Gastrocnemius medialis (tissue), 4 donors: ENCODE results near the gene GDI2. TPM values are rescaled to one million over a fixed set of nuclear protein-coding genes. Genes with fewer than 3 reads are reported as not detected.

Experiments
- ATAC-seq, 2 donors: fragments of 150-250 bp; one replicate each; pipeline ENCODE4 v1.9.1; 2016
- DNase-seq, 2 donors: peaks; one replicate each; pipeline ENCODE4 v3.0.0-alpha.2; 2019
- H3K27ac ChIP-seq, 4 donors: fragments of 200-600 bp; sonication (generic); 1 replicate in 1 of 4; 2 replicates in 3 of 4; pipeline ENCODE4 v1.5.1; 2016 to 2018; ENCODE audit warnings: mild to moderate bottlenecking in 2 of 4, moderate library complexity in 1 of 4
- H3K27me3 ChIP-seq, 3 donors: fragments of 200-600 bp; sonication (generic) in 2 of 3; 1 replicate in 1 of 3; 2 replicates in 2 of 3; pipeline versions ENCODE4 v1.5.1 to v1.6.0; 2016 to 2019; ENCODE audit warnings: mild to moderate bottlenecking in 1 of 3, moderate library complexity in 1 of 3
- H3K36me3 ChIP-seq, 2 donors: fragments of 200-600 bp; sonication (generic) in 1 of 2; one replicate each; pipeline ENCODE4 v1.5.1; 2017 to 2018
- H3K4me1 ChIP-seq, 2 donors: fragments of 200-600 bp; sonication (generic) in 1 of 2; one replicate each; pipeline ENCODE4 v1.5.1; 2016 to 2017; ENCODE audit warnings: mild to moderate bottlenecking in 2 of 2
- H3K4me3 ChIP-seq, 4 donors: fragments of 200-600 bp; sonication (generic) in 3 of 4; 1 replicate in 1 of 4; 2 replicates in 3 of 4; pipeline ENCODE4 v1.5.1; 2016 to 2019; ENCODE audit warnings: mild to moderate bottlenecking in 2 of 4
- H3K9me3 ChIP-seq, 3 donors: fragments of 200-600 bp; sonication (generic) in 2 of 3; 1 replicate in 1 of 3; 2 replicates in 2 of 3; pipeline ENCODE4 v1.5.1; 2016 to 2019
- CTCF ChIP-seq, 5 experiments: fragments of 450-650 bp in 3 of 5; fragments of 200-600 bp in 2 of 5; sonication (generic) in 2 of 5; IDR thresholded peaks in 4 of 5; conservative IDR thresholded peaks in 1 of 5; 1 replicate in 4 of 5; 2 replicates in 1 of 5; pipeline ENCODE4 v1.5.1; 2016 to 2019; ENCODE audit warnings: antibody characterized with exemption in 5 of 5, mild to moderate bottlenecking in 3 of 5, moderate library complexity in 3 of 5
- POLR2A ChIP-seq, 2 donors: fragments of 450-650 bp; IDR thresholded peaks; one replicate each; pipeline ENCODE4 v1.6.1; 2017; ENCODE audit warnings: antibody characterized with exemption in 2 of 2, mild to moderate bottlenecking in 2 of 2, moderate library complexity in 2 of 2
- in situ Hi-C, 4 donors: fragments of 200-750 bp; cut with MboI; loops; one replicate each; pipeline versions ENCODE4 v1.15.0 to v1.8.0; 2017; ENCODE audit warnings: low sequenced_read_pairs in 4 of 4
- intact Hi-C: fragments of 100-400 bp; cut with DNase I; formaldehyde crosslinking; loops from one replicate; pipeline ENCODE4 v1.15.1; 2023; ENCODE audit warnings: low total_unique reads
- total RNA-seq, 4 donors: library from RNA; depleted of rRNA; stranded (reverse); fragments of >200 nt; gene quantifications; one replicate each; pipeline versions ENCODE4 v1.1.0 to v1.2.3, GENCODE V29; 2016

Gene GDI2
- total RNA-seq, 4 donors from 2014 or later, result 143 to 197 (median 171) TPM

- DNase-seq (no peak), ATAC-seq (no peak)
- TF ChIP-seq CTCF (IDR thresholded peaks at IDR 0.05 in 4 of 5, conservative IDR thresholded peaks at IDR 0.05 in 1 of 5), result no peak
- no peak for TF ChIP-seq POLR2A (IDR thresholded peaks at IDR 0.05)
- Histone ChIP-seq H3K27me3 (no peaks in the 10 kb centered on the region), H3K4me1 (no peaks in the 10 kb centered on the region), H3K36me3 (peaks cover 0 to 13% of the 10 kb centered on the region in 2 donors), H3K27ac (no peak overlapping the region), H3K4me3 (no peak overlapping the region), H3K9me3 (no peaks in the 10 kb centered on the region)
- intact Hi-C loops, result no loop called here
- in situ Hi-C loops, result no loop called here
These were observed 93.1 kb downstream of the GDI2 start for GRCh38 chr10:5720182-5720581.

- no peak for ATAC-seq
- Histone ChIP-seq H3K9me3 (no peaks in the 10 kb centered on the region), H3K4me1 (no peaks in the 10 kb centered on the region), H3K36me3 (peaks cover 0 to 9% of the 10 kb centered on the region in 2 donors), H3K4me3 (no peak overlapping the region), H3K27ac (no peak overlapping the region), H3K27me3 (no peaks in the 10 kb centered on the region)
- DNase-seq, result no peak
- TF ChIP-seq POLR2A (IDR thresholded peaks at IDR 0.05) (no peak), CTCF (IDR thresholded peaks at IDR 0.05 in 4 of 5, conservative IDR thresholded peaks at IDR 0.05 in 1 of 5) (no peak)
- intact Hi-C loops, result no loop called here
- in situ Hi-C loops, result no loop called here
These were observed 93.7 kb downstream of the GDI2 start for GRCh38 chr10:5719546-5719945.

Other genes with a start within 250 kb of the GDI2 start
- 10 to 100 TPM in 3 of 4 donors, 1 to 10 TPM in 1; 9.6 to 20.0 (median 14.9) TPM for gene ASB13, start 146.8 kb downstream of the GDI2 start, total RNA-seq
- gene TASOR2, start 128.6 kb downstream of the GDI2 start, total RNA-seq, result 10 to 100 TPM; 32.0 to 78.0 (median 50.0) TPM
- 1 to 10 TPM; 1.4 to 5.4 (median 3.8) TPM for gene ANKRD16, start 76.5 kb upstream of the GDI2 start, total RNA-seq
- 10 to 100 TPM; 62.6 to 96.9 (median 68.2) TPM for gene FBH1, start 76.8 kb upstream of the GDI2 start, total RNA-seq
- 10 to 100 TPM; 13.1 to 17.6 (median 15.6) TPM for gene IL15RA, start 164.1 kb upstream of the GDI2 start, total RNA-seq
- 1 to 10 TPM in 1 of 4 donors, not detected in 3; 2.1 TPM for gene IL2RA, start 248.9 kb upstream of the GDI2 start, total RNA-seq